Stimulated activated effector memory CD8-positive, alpha-beta T cell treated with anti-CD3 and anti-CD28 coated beads, Interleukin-12 subunit alpha, Interleukin-12 subunit beta, amount 100 ng/mL, for 72 hours (primary cell): ENCODE results near the gene CNTN1.

Experiments
- ATAC-seq: fragments of 150-1000 bp; cut with Tn5 transposase; 2 replicates; pipeline ENCODE4 v1.10.0; 2021
- DNase-seq, 2 donors: peaks; one replicate each; pipeline ENCODE4 v3.0.0; 2021 to 2022; ENCODE audit warnings: low spot score in 2 of 2
- H3K27ac Mint-ChIP-seq: one replicate; pipeline ENCODE4 v1.8.0; 2022; ENCODE audit warnings: mild to moderate bottlenecking, mixed read lengths
- H3K36me3 Mint-ChIP-seq: one replicate; pipeline ENCODE4 v1.8.0; 2022; ENCODE audit warnings: mild to moderate bottlenecking, mixed read lengths
- H3K4me1 Mint-ChIP-seq: one replicate; pipeline ENCODE4 v1.8.0; 2022; ENCODE audit warnings: mixed read lengths
- H3K4me3 Mint-ChIP-seq: one replicate; pipeline ENCODE4 v1.8.0; 2022; ENCODE audit warnings: mild to moderate bottlenecking, mixed read lengths
- H3K9me3 Mint-ChIP-seq: one replicate; pipeline ENCODE4 v1.8.0; 2022; ENCODE audit warnings: mixed read lengths

The CNTN1 gene

DNA sequence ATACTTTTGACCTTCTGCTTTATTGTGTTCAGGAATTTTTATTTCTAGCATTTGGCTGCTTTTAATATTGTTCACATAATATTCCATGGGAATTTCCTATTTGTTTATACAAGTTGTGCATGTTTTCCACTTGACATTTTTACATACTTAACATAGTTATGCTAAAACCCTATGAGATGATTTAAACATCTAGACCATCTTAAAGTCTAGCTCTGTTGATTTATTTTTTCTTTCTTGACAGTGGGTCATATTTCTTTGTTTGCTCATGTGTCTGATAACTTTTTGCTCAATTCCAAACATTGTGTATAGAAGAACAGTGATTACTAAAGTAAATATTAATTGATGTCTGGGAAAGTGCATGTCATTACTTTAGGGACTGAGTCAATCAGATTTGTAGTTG is 293.8 kb downstream of the CNTN1 start:
- DNase-seq = no peak
- ATAC-seq = no peak
- no peak overlapping the region for H3K4me3 Mint-ChIP-seq
- H3K9me3 Mint-ChIP-seq = peaks cover 19% of the 10 kb centered on the region
- H3K27ac Mint-ChIP-seq = no peak overlapping the region
- H3K36me3 Mint-ChIP-seq = no peaks in the 10 kb centered on the region
- H3K4me1 Mint-ChIP-seq = no peaks in the 10 kb centered on the region

DNA sequence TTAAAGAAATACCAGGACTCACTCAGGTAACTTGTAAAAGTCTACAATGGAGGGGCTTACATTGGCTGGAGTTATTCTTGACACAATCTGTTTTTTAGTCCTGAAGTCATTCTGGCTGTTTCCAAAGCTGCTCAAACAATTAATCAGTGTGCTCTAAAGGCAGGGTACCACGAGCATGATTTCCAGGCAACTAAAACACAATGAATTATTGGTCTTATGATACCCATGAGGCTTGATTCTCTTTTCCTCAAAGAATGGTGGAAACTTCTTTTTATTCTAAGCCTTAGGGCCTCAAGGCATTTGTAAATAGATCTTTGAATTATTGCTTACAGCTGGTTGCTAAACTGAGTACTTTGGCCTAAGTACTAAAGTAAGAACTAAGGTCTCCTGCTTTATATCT is 296.1 kb downstream of the CNTN1 start:
- no peak for ATAC-seq
- no peaks in the 10 kb centered on the region for H3K36me3 Mint-ChIP-seq
- H3K27ac Mint-ChIP-seq = no peak overlapping the region
- no peaks in the 10 kb centered on the region for H3K4me1 Mint-ChIP-seq
- DNase-seq = no peak
- no peak overlapping the region for H3K4me3 Mint-ChIP-seq
- peaks cover 17% of the 10 kb centered on the region for H3K9me3 Mint-ChIP-seq

DNA sequence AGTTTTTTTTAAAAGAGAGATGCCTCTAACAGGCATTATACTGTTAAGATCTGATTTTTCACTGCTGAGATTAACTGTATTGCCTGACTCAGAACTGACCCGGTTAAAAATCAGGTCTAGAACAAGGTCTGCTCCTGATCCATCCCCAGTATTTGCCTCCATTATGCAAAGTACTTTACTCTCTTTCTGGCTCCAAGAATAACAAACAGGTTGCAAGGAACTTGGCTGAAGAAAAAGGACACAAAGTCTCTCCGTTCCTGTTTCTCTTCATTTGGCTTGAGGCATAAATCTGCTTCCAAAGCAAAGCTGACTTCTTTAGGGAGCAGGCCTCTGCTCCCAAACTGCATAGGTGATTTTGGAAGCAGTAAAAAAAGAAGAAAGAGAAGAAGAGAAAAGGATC is 296.6 kb downstream of the CNTN1 start:
- Mint-ChIP-seq H3K4me1 (no peaks in the 10 kb centered on the region), H3K4me3 (no peak overlapping the region), H3K9me3 (peaks cover 17% of the 10 kb centered on the region), H3K36me3 (no peaks in the 10 kb centered on the region), H3K27ac (no peak overlapping the region)
- ATAC-seq = no peak
- no peak for DNase-seq

DNA sequence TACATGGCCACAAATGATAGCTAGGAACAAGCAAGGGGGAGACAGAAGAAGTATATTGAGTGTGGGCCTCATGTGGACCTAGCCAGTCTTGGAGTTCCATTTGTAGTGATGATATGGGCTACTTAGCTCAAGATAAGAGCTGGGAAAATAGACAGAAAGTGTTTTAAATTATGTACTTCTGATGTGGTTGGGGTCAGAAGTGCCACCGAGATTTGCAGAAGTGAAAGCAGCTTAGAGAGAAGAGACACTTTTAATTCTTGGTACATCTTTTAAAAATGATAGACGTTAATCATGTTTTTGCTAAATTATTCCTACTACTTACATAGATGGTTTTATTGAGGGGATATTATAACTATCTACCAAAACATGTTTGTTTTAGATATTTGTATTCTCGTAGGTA is 297.5 kb downstream of the CNTN1 start:
- Mint-ChIP-seq H3K9me3 (peaks cover 17% of the 10 kb centered on the region), H3K27ac (no peak overlapping the region)

GRCh38 chr12:40992158-40992557 is 299.9 kb downstream of the CNTN1 start:
- ATAC-seq (no peak), DNase-seq (no peak)
- no peak overlapping the region for H3K4me3 Mint-ChIP-seq
- H3K27ac Mint-ChIP-seq = no peak overlapping the region
- no peaks in the 10 kb centered on the region for H3K4me1 Mint-ChIP-seq
- H3K9me3 Mint-ChIP-seq = peaks cover 7% of the 10 kb centered on the region
- H3K36me3 Mint-ChIP-seq = no peaks in the 10 kb centered on the region

More for the DNA sequence above, 297.5 kb downstream of the CNTN1 start:
- H3K4me3 Mint-ChIP-seq = no peak overlapping the region
- no peaks in the 10 kb centered on the region for H3K4me1 Mint-ChIP-seq
- no peaks in the 10 kb centered on the region for H3K36me3 Mint-ChIP-seq
- DNase-seq (no peak), ATAC-seq (no peak)

- Mint-ChIP-seq H3K27ac (no peak overlapping the region), H3K36me3 (no peaks in the 10 kb centered on the region), H3K9me3 (peaks cover 7% of the 10 kb centered on the region), H3K4me3 (no peak overlapping the region), H3K4me1 (no peaks in the 10 kb centered on the region)
- no peak for DNase-seq
- ATAC-seq = no peak
Measured at GRCh38 chr12:40992674-40993073, 300.4 kb downstream of the CNTN1 start.

DNA sequence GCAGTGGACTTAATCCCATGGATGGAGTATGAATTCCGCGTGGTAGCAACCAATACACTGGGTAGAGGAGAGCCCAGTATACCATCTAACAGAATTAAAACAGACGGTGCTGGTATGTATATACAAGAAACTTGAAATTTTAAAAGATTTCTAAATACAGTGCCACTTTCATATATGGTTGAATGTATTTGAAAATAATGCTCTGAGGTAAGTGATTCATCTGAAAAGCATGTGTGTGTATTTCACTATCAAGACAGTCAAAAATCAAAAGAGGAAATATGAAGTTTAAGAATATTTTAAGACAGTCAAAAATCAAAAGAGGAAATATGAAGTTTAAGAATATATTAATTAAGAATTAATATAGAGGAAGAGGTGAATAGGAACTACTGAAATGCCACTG is 300.9 kb downstream of the CNTN1 start:
- H3K27ac Mint-ChIP-seq = no peak overlapping the region
- ATAC-seq (no peak), DNase-seq (no peak)
- peaks cover 7% of the 10 kb centered on the region for H3K9me3 Mint-ChIP-seq
- H3K4me3 Mint-ChIP-seq = no peak overlapping the region
- no peaks in the 10 kb centered on the region for H3K4me1 Mint-ChIP-seq
- no peaks in the 10 kb centered on the region for H3K36me3 Mint-ChIP-seq

DNA sequence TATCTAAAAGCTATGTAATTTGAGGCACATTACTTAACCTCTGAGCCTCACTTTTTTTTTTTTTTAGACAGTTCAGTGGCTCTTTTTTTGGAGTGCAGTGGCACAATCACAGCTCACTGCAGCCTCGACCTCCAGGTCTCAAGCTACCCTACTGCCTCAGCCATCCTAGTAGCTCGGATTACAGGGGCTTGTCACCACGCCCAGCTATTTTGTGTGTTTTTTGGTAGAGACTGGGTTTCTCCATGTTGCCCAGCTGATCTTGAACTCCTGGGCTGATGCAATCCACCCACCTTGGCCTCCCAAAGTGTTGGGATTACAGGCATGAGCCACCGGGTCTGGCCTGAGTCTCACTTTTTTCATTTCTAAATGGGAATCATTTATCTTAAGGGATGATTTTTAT is 303.9 kb downstream of the CNTN1 start:
- DNase-seq (no peak), ATAC-seq (no peak)
- H3K27ac Mint-ChIP-seq = no peak overlapping the region
- no peak overlapping the region for H3K4me3 Mint-ChIP-seq
- H3K4me1 Mint-ChIP-seq = no peaks in the 10 kb centered on the region
- H3K36me3 Mint-ChIP-seq = no peaks in the 10 kb centered on the region
- H3K9me3 Mint-ChIP-seq = peaks cover 3% of the 10 kb centered on the region

DNA sequence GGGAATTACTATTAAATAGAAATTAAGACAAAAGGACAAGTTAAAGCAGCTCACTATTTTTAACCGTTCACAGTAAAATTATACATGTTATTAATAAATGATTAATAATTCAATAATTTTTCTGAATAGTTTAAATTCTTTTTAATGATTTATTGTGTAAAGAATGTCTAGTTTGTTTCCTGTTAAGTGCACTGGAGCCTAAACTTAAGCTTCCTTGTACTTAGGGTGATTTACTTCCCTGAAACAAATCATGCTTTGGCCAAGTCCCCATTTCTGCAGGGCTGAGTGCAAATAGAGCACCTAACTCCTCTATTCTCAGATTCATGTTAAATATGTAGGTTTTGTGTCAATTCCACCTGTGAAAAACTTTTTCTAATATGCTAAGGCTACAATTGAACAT is 307.0 kb downstream of the CNTN1 start:
- no peaks in the 10 kb centered on the region for H3K36me3 Mint-ChIP-seq
- H3K9me3 Mint-ChIP-seq = peaks cover 10% of the 10 kb centered on the region
- no peak overlapping the region for H3K4me3 Mint-ChIP-seq
- ATAC-seq = no peak
- no peak overlapping the region for H3K27ac Mint-ChIP-seq
- no peaks in the 10 kb centered on the region for H3K4me1 Mint-ChIP-seq
- no peak for DNase-seq

DNA sequence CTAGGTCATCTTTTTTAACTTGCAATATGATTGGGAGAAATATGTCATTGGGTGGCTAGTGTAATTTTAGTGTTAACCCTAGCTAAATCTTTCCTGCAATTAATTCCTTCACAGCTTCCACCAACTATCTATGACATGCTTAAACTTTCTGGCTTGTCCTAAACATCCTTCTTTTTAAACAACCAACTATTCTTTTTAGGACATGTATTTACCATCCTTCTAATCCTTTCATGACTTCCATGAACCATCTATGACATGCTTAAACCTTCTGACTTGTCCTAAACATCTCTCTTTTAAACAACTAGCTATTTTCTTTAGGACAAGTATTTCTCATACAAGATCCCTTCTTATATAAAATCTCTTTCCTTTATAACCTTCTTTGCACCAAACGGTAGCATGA is 316.2 kb downstream of the CNTN1 start:
- Mint-ChIP-seq H3K9me3 (peaks cover 43% of the 10 kb centered on the region), H3K36me3 (no peaks in the 10 kb centered on the region), H3K4me1 (no peaks in the 10 kb centered on the region), H3K27ac (no peak overlapping the region), H3K4me3 (no peak overlapping the region)
- no peak for ATAC-seq
- no peak for DNase-seq

- DNase-seq (no peak), ATAC-seq (no peak)
- Mint-ChIP-seq H3K36me3 (no peaks in the 10 kb centered on the region), H3K27ac (no peak overlapping the region), H3K4me1 (no peaks in the 10 kb centered on the region), H3K4me3 (no peak overlapping the region), H3K9me3 (peaks cover 18% of the 10 kb centered on the region)
Measured at GRCh38 chr12:41011939-41012338, 319.7 kb downstream of the CNTN1 start.

- Mint-ChIP-seq H3K27ac (no peak overlapping the region), H3K36me3 (no peaks in the 10 kb centered on the region), H3K4me1 (no peaks in the 10 kb centered on the region), H3K9me3 (peaks cover 10% of the 10 kb centered on the region), H3K4me3 (no peak overlapping the region)
- ATAC-seq = no peak
- DNase-seq = no peak
Measured at GRCh38 chr12:41013881-41014642, 321.8 kb downstream of the CNTN1 start.

GRCh38 chr12:41014643-41015020 is 322.4 kb downstream of the CNTN1 start:
- no peak overlapping the region for H3K4me3 Mint-ChIP-seq
- no peak for DNase-seq
- H3K9me3 Mint-ChIP-seq = peaks cover 10% of the 10 kb centered on the region
- no peaks in the 10 kb centered on the region for H3K36me3 Mint-ChIP-seq
- ATAC-seq = no peak
- no peaks in the 10 kb centered on the region for H3K4me1 Mint-ChIP-seq
- no peak overlapping the region for H3K27ac Mint-ChIP-seq

GRCh38 chr12:41018010-41018409 is 325.8 kb downstream of the CNTN1 start:
- H3K27ac Mint-ChIP-seq = no peak overlapping the region
- H3K4me3 Mint-ChIP-seq = no peak overlapping the region
- no peak for ATAC-seq
- no peaks in the 10 kb centered on the region for H3K9me3 Mint-ChIP-seq
- H3K36me3 Mint-ChIP-seq = no peaks in the 10 kb centered on the region
- H3K4me1 Mint-ChIP-seq = no peaks in the 10 kb centered on the region
- no peak for DNase-seq

GRCh38 chr12:41019461-41019860 is 327.2 kb downstream of the CNTN1 start:
- H3K4me1 Mint-ChIP-seq = no peaks in the 10 kb centered on the region
- H3K9me3 Mint-ChIP-seq = no peaks in the 10 kb centered on the region
- no peak overlapping the region for H3K4me3 Mint-ChIP-seq
- H3K36me3 Mint-ChIP-seq = no peaks in the 10 kb centered on the region
- ATAC-seq = no peak
- DNase-seq = no peak
- H3K27ac Mint-ChIP-seq = no peak overlapping the region

GRCh38 chr12:41023836-41024235 is 331.6 kb downstream of the CNTN1 start:
- no peak overlapping the region for H3K27ac Mint-ChIP-seq
- H3K4me1 Mint-ChIP-seq = no peaks in the 10 kb centered on the region
- ATAC-seq (no peak), DNase-seq (no peak)
- H3K36me3 Mint-ChIP-seq = no peaks in the 10 kb centered on the region
- H3K4me3 Mint-ChIP-seq = no peak overlapping the region
- peaks cover 4% of the 10 kb centered on the region for H3K9me3 Mint-ChIP-seq

DNA sequence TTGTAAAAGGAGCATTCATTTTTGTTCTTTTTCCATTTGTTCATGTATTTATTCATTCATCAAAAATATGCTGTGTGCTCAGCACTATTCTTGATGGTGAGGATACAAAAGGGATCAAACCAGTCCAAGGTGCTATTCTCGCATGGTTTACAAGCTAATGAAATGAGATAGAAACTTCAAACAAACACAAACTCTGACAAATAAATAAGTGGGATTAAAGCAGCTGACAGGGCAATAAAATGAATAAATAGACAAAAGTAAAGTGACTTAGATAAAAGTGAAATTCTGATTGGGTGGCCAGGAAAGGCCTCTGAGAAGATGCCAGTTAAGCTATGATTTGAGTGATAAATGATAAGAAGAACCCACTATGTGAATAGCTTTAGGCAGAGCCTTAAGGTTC is 333.9 kb downstream of the CNTN1 start:
- Mint-ChIP-seq H3K27ac (no peak overlapping the region), H3K4me3 (no peak overlapping the region), H3K4me1 (no peaks in the 10 kb centered on the region), H3K36me3 (no peaks in the 10 kb centered on the region), H3K9me3 (peaks cover 4% of the 10 kb centered on the region)
- DNase-seq = no peak
- ATAC-seq = no peak
